OCI-LY1 (cell line): ENCODE measurements around the gene CEP44.

Experiments
- H2AFZ ChIP-seq: fragments of 200-600 bp; sonication (generic), shearing (Covaris generic); 2 replicates; pipeline ENCODE4 v1.6.0; 2014; ENCODE audit warnings: antibody characterized with exemption, mild to moderate bottlenecking, low read length
- H3F3A ChIP-seq: fragments of 200-600 bp; sonication (generic), shearing (Covaris generic); 2 replicates; pipeline ENCODE4 v1.6.0; 2014; ENCODE audit warnings: mild to moderate bottlenecking, antibody characterized with exemption, low read length, moderate library complexity; ENCODE audit not compliant: insufficient read depth
- H3K27ac ChIP-seq: fragments of 200-600 bp; sonication (generic); 2 replicates; pipeline ENCODE4 v1.5.1; 2014; ENCODE audit warnings: low read length, mixed run types, mild to moderate bottlenecking, low read depth; ENCODE audit not compliant: poor library complexity, severe bottlenecking
- H3K27me3 ChIP-seq: fragments of 200-600 bp; sonication (generic); 2 replicates; pipeline ENCODE4 v1.6.0; 2014; ENCODE audit warnings: antibody characterized with exemption, mild to moderate bottlenecking, low read length, moderate library complexity; ENCODE audit not compliant: insufficient read depth
- H3K36me3 ChIP-seq: fragments of 200-600 bp; sonication (generic); 2 replicates; pipeline ENCODE4 v1.6.1; 2014; ENCODE audit warnings: mild to moderate bottlenecking, antibody characterized with exemption, low read length, moderate library complexity, mixed read lengths; ENCODE audit not compliant: insufficient read depth
- H3K4me1 ChIP-seq: fragments of 200-600 bp; sonication (generic); 2 replicates; pipeline ENCODE4 v1.5.1; 2014; ENCODE audit warnings: mild to moderate bottlenecking, low read length, moderate library complexity; ENCODE audit not compliant: insufficient read depth, severe bottlenecking
- H3K4me2 ChIP-seq: fragments of 200-600 bp; sonication (generic), shearing (Covaris generic); 2 replicates; pipeline ENCODE4 v1.6.1; 2014; ENCODE audit warnings: low read length
- H3K4me3 ChIP-seq: fragments of 200-600 bp; sonication (generic); 2 replicates; pipeline ENCODE4 v1.5.1; 2014; ENCODE audit warnings: low read length, low read depth, mild to moderate bottlenecking, mixed read lengths; ENCODE audit not compliant: poor library complexity, severe bottlenecking
- H3K79me2 ChIP-seq: fragments of 200-600 bp; shearing (Covaris generic); 2 replicates; pipeline ENCODE4 v1.6.1; 2016; ENCODE audit warnings: mixed run types, low read length, mixed read lengths; ENCODE audit not compliant: insufficient read depth
- H3K9ac ChIP-seq: fragments of 200-600 bp; sonication (generic), shearing (Covaris generic); 2 replicates; pipeline ENCODE4 v1.6.1; 2014; ENCODE audit warnings: mild to moderate bottlenecking, low read length, mixed read lengths
- H3K9me2 ChIP-seq: fragments of 200-600 bp; sonication (generic), shearing (Covaris generic); 2 replicates; pipeline ENCODE4 v1.6.1; 2014; ENCODE audit warnings: low read depth, mild to moderate bottlenecking, low read length, mixed read lengths
- H3K9me3 ChIP-seq: fragments of 200-600 bp; shearing (Covaris generic); 2 replicates; pipeline ENCODE4 v1.6.1; 2014; ENCODE audit warnings: low read length, mixed read lengths
- H4K20me1 ChIP-seq: fragments of 200-600 bp; sonication (generic), shearing (Covaris generic); 2 replicates; pipeline ENCODE4 v1.6.0; 2016; ENCODE audit warnings: mild to moderate bottlenecking, low read length; ENCODE audit not compliant: insufficient read depth
- CTCF ChIP-seq: fragments of 200-600 bp; sonication (generic), shearing (Covaris generic); IDR thresholded peaks from 2 replicates; pipeline ENCODE4 v1.5.1; 2017; ENCODE audit warnings: mild to moderate bottlenecking, antibody characterized with exemption, low read length, moderate library complexity, mixed read lengths
- EZH2 ChIP-seq: fragments of 200-600 bp; sonication (generic), shearing (Covaris generic); IDR thresholded peaks from 2 replicates; pipeline ENCODE4 v1.8.0; 2017; ENCODE audit warnings: borderline replicate concordance, mixed run types, mild to moderate bottlenecking, antibody characterized with exemption, low read length, moderate library complexity, mixed read lengths

CEP44 gene

GRCh38 chr4:174274436-174274835, 9.3 kb upstream of the CEP44 start:
- peaks cover 2% of the 10 kb centered on the region; the same call in 1 of the 2 replicates for H3K9me3 ChIP-seq
- H3F3A ChIP-seq = no peaks in the 10 kb centered on the region
- no peaks in the 10 kb centered on the region for H3K9me2 ChIP-seq
- no peak overlapping the region for H3K4me3 ChIP-seq
- H3K9ac ChIP-seq = no peak overlapping the region
- no peak for TF ChIP-seq CTCF
- no peak for TF ChIP-seq EZH2
- no peak overlapping the region for H3K27ac ChIP-seq
- H3K27me3 ChIP-seq = no peaks in the 10 kb centered on the region
- H3K4me1 ChIP-seq = peaks cover 17% of the 10 kb centered on the region
- no peaks in the 10 kb centered on the region for H3K36me3 ChIP-seq
- H4K20me1 ChIP-seq = no peaks in the 10 kb centered on the region
- no peak overlapping the region for H2AFZ ChIP-seq
- peaks cover 37% of the 10 kb centered on the region for H3K79me2 ChIP-seq
- H3K4me2 ChIP-seq = no peak overlapping the region

- peaks cover 44% of the 10 kb centered on the region for H3K79me2 ChIP-seq
- TF ChIP-seq CTCF = no peak
- no peak for TF ChIP-seq EZH2
Observed at GRCh38 chr4:174275101-174275500, 8.6 kb upstream of the CEP44 start.

GRCh38 chr4:174277433-174277832, 6.3 kb upstream of the CEP44 start:
- H3K36me3 ChIP-seq = 0 out of 2 replicates have a peak, but pooled peaks cover 8% of the 10 kb centered on the region
- no peaks in the 10 kb centered on the region for H3F3A ChIP-seq
- no peaks in the 10 kb centered on the region for H3K9me2 ChIP-seq
- no peak overlapping the region for H2AFZ ChIP-seq
- peaks cover 31% of the 10 kb centered on the region for H3K4me1 ChIP-seq
- no peak overlapping the region for H3K9ac ChIP-seq
- H3K27me3 ChIP-seq = no peaks in the 10 kb centered on the region
- peaks cover 8% of the 10 kb centered on the region; the same call in 1 of the 2 replicates for H3K9me3 ChIP-seq
- TF ChIP-seq CTCF = no peak
- no peak for TF ChIP-seq EZH2
- no peak overlapping the region for H3K4me3 ChIP-seq
- H3K4me2 ChIP-seq = no peak overlapping the region
- peaks cover 63% of the 10 kb centered on the region for H3K79me2 ChIP-seq
- no peak overlapping the region for H3K27ac ChIP-seq
- H4K20me1 ChIP-seq = no peaks in the 10 kb centered on the region

More at GRCh38 chr4:174275101-174275500, 8.6 kb upstream of the CEP44 start:
- Histone ChIP-seq H3K4me1 (peaks cover 17% of the 10 kb centered on the region), H3F3A (no peaks in the 10 kb centered on the region), H3K4me2 (no peak overlapping the region), H3K27ac (no peak overlapping the region), H3K9me3 (peaks cover 8% of the 10 kb centered on the region; the same call in 1 of the 2 replicates), H3K36me3 (0 out of 2 replicates have a peak, but pooled peaks cover 1% of the 10 kb centered on the region), H3K27me3 (no peaks in the 10 kb centered on the region), H2AFZ (no peak overlapping the region), H3K9me2 (no peaks in the 10 kb centered on the region), H4K20me1 (no peaks in the 10 kb centered on the region), H3K9ac (no peak overlapping the region), H3K4me3 (no peak overlapping the region)
